A549 (cell line): ENCODE measurements around the gene ABHD12.

Experiments
- ATOH8 ChIP-seq: fragments of 250-450 bp; sonication (Bioruptor Pico); IDR thresholded peaks from 2 replicates; pipeline ENCODE4 v1.5.0; 2020; ENCODE audit warnings: low read depth, mild to moderate bottlenecking, moderate library complexity
- CHD2 ChIP-seq: fragments of 150-350 bp; IDR thresholded peaks from 2 replicates; pipeline ENCODE4 v1.6.1; 2014; ENCODE audit warnings: low read length; ENCODE audit not compliant: partially characterized antibody
- JUNB ChIP-seq: fragments of >200 bp; sonication (Bioruptor Twin); formaldehyde crosslinking; IDR thresholded peaks from 2 replicates; pipeline ENCODE4 v1.6.1; 2016
- MAFK ChIP-seq: fragments of 450-650 bp; IDR thresholded peaks from 2 replicates; pipeline ENCODE4 v1.6.1; 2014; ENCODE audit not compliant: partially characterized antibody
- MAZ ChIP-seq: fragments of 150-350 bp; IDR thresholded peaks from 2 replicates; pipeline ENCODE4 v1.6.1; 2014; ENCODE audit warnings: antibody characterized with exemption, low read depth, low read length, borderline replicate concordance
- NR3C1 ChIP-seq: fragments of >200 bp; sonication (Bioruptor Twin); formaldehyde crosslinking; IDR thresholded peaks from 3 replicates; pipeline ENCODE4 v1.6.1; 2017
- POLR2A ChIP-seq: IDR thresholded peaks from 2 replicates; pipeline ENCODE4 v1.6.1; 2012; ENCODE audit warnings: mild to moderate bottlenecking, low read length
- RAD21 ChIP-seq, 2 experiments: fragments of >200 bp in 1 of 2; sonication (Bioruptor Twin) in 1 of 2; formaldehyde crosslinking in 1 of 2; IDR thresholded peaks in 1 of 2; conservative IDR thresholded peaks in 1 of 2; 2 replicates in 1 of 2; 3 replicates in 1 of 2; pipeline ENCODE4 v1.6.1; 2012 to 2018; ENCODE audit warnings: inconsistent platforms in 1 of 2
- ZNF302 ChIP-seq: fragments of 250-450 bp; sonication (Bioruptor Pico); IDR thresholded peaks from 2 replicates; pipeline ENCODE4 v1.9.0; 2021; ENCODE audit warnings: inconsistent platforms, mild to moderate bottlenecking, moderate library complexity
- TF ChIP-seq, protein P1 (sequence below): fragments of >200 bp; sonication (Bioruptor Twin); formaldehyde crosslinking; IDR thresholded peaks from 3 replicates; pipeline ENCODE4 v1.5.1; 2016
- TF ChIP-seq, protein P2 (sequence below): fragments of 200-600 bp; sonication (generic); IDR thresholded peaks from 2 replicates; pipeline ENCODE4 v1.6.1; 2016; ENCODE audit warnings: antibody characterized with exemption, mild to moderate bottlenecking, moderate library complexity

DNA sequence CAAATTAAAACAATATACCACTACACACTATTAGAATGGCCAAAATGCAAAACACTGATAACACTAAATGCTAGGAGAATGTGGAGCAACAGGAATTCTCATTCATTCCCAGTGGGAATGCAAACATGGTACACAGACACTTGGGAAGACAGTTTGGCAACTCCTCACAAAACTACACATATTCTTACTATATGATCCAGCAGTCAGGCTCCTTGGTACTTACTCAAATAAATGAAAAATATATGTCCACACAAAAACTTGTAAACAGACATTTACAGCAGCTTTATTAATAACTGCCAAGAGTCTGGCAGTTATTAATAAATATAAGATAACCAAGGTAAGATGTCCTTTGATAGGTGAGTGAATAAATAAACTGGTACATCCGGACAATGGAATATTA is 44.9 kb downstream of the ABHD12 start:
- TF ChIP-seq POLR2A, result no peak
- TF ChIP-seq CHD2, result no peak
- TF ChIP-seq, protein P1, sequence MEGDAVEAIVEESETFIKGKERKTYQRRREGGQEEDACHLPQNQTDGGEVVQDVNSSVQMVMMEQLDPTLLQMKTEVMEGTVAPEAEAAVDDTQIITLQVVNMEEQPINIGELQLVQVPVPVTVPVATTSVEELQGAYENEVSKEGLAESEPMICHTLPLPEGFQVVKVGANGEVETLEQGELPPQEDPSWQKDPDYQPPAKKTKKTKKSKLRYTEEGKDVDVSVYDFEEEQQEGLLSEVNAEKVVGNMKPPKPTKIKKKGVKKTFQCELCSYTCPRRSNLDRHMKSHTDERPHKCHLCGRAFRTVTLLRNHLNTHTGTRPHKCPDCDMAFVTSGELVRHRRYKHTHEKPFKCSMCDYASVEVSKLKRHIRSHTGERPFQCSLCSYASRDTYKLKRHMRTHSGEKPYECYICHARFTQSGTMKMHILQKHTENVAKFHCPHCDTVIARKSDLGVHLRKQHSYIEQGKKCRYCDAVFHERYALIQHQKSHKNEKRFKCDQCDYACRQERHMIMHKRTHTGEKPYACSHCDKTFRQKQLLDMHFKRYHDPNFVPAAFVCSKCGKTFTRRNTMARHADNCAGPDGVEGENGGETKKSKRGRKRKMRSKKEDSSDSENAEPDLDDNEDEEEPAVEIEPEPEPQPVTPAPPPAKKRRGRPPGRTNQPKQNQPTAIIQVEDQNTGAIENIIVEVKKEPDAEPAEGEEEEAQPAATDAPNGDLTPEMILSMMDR, result no peak
- TF ChIP-seq NR3C1, result no peak
- TF ChIP-seq JUNB, result no peak
- TF ChIP-seq ZNF302 (CRISPR knock-in tag), result no peak
- no peak for TF ChIP-seq MAZ
- no peak for TF ChIP-seq MAFK
- no peak for TF ChIP-seq RAD21 (conservative IDR thresholded peaks at IDR 0.05 in 1 of 2, IDR thresholded peaks at IDR 0.05 in 1 of 2)
- no peak for TF ChIP-seq ATOH8
- TF ChIP-seq, protein P2, sequence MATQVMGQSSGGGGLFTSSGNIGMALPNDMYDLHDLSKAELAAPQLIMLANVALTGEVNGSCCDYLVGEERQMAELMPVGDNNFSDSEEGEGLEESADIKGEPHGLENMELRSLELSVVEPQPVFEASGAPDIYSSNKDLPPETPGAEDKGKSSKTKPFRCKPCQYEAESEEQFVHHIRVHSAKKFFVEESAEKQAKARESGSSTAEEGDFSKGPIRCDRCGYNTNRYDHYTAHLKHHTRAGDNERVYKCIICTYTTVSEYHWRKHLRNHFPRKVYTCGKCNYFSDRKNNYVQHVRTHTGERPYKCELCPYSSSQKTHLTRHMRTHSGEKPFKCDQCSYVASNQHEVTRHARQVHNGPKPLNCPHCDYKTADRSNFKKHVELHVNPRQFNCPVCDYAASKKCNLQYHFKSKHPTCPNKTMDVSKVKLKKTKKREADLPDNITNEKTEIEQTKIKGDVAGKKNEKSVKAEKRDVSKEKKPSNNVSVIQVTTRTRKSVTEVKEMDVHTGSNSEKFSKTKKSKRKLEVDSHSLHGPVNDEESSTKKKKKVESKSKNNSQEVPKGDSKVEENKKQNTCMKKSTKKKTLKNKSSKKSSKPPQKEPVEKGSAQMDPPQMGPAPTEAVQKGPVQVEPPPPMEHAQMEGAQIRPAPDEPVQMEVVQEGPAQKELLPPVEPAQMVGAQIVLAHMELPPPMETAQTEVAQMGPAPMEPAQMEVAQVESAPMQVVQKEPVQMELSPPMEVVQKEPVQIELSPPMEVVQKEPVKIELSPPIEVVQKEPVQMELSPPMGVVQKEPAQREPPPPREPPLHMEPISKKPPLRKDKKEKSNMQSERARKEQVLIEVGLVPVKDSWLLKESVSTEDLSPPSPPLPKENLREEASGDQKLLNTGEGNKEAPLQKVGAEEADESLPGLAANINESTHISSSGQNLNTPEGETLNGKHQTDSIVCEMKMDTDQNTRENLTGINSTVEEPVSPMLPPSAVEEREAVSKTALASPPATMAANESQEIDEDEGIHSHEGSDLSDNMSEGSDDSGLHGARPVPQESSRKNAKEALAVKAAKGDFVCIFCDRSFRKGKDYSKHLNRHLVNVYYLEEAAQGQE, result no peak
